Stimulated activated CD8-positive, alpha-beta memory T cell treated with anti-CD3 and anti-CD28 coated beads, Interleukin-2, amount 100 ng/mL, for 48 hours (primary cell): ENCODE measurements around the gene UCHL3.

Experiments
- DNase-seq, 2 donors: peaks; one replicate each; pipeline ENCODE4 v3.0.0-alpha.2; 2020; ENCODE audit warnings: low read depth in 2 of 2

The UCHL3 gene

GRCh38 chr13:75547917-75548316 is 1.7 kb upstream of the UCHL3 start:
- no peak for DNase-seq

GRCh38 chr13:75550159-75550567 is 572 bp downstream of the UCHL3 start:
- peak in 1 of 2 donors; percentile 16 for DNase-seq

DNA sequence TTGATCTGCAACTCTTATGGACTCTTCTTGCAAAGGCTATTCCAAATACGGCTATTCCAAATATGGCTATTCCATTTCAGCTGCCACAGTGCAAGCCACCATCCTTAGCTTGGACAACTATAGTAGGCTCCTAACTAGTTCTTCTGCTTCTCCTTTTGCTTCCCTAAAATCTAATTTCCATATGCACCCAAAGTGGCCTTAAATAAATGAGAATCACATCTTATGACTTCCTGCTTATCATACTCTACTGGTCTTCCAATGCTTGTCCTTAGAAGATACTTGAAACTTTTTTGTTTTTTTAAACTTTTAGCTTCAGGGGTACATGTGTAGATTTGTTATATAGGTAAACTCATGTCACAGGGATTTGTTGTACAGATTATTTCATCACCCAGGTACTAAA is 4.9 kb downstream of the UCHL3 start:
- DNase-seq = no peak

DNA sequence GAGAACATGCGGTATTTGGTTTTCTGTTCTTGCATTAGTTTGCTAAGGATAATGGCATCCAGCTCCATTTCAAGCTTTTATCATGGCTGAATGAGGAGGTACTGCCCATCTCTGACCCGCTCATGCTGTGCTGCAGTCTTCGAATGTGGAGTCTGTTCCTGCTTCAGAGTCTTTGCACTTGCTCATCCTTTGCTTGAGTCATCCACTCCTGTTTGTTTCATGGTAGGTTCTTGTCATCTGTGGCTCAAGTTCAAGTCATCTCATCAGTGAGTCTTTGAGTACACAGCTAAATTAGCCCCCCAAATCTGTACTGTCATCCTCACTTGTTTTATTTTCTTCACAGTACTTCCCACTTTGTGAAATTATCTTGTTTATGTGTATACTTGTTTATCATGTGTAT is 5.4 kb downstream of the UCHL3 start:
- DNase-seq = no peak

DNA sequence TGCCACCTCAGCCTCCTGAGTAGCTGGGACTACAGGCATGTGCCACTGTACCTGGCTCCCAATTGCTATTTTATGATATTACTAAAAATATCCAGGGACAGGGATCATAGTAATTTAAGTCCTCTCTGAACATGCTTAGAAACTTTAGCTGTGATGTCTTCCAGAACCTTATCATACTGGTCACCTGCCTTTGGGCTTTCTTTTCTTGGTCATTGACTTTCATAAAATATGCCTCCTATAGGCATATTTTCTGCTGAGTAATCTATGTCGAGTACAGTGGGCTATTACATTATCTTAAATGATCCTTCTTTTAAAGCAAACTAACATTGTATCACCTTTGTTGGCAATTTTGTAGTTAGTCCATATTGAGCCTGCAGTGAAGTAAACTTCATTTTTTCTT is 6.2 kb downstream of the UCHL3 start:
- DNase-seq = no peak

DNA sequence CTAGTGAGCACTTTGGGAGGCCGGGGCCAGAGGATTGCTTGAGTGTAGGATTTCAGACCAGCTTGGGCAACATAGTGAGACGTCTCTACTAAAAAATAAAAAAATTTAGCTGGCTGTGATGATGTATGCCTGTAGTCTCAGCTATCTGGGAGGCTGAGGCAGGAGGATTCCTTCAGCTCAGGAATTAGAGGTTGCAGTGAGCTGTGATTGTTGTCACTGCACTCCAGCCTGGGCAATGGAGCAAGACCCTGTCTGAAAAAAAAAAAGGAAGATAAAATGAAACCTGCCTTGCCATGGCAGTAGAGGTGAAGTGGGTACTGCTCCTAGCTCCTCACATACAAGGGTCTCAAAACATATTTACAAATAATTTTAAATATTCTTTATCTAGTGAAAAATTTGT is 7.4 kb downstream of the UCHL3 start:
- DNase-seq = no peak

DNA sequence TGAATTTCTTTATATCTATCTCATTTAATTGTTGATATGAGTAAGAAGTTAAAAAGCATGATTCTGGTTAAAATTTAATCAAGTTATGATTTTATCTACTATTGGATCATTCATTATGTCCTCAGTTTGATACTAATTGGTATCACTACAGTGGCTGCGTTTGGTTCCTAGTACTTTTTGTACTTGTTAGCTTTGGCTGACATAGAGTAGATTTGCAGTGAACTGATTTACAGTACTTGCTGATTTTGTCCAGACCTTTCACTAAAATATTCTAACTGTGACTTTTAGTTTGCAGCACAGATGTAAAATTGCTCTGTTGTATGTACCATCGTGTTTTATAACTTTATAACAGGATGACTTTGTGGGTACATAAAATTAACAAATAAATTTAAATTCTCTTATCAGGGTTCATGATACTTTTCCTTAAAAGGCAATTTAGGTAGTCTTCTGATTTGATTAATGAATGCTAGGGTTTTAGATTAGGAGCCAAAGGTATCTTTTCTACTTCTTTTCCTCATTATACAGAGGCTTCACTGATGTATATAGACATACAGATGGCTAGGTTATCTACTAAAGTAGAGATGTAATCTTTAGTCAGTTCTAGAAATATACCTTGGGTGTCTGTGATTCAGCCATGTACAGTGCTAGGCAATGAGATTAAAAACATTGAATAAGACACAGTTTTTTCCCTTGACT is 8.7 kb downstream of the UCHL3 start:
- no peak for DNase-seq

DNA sequence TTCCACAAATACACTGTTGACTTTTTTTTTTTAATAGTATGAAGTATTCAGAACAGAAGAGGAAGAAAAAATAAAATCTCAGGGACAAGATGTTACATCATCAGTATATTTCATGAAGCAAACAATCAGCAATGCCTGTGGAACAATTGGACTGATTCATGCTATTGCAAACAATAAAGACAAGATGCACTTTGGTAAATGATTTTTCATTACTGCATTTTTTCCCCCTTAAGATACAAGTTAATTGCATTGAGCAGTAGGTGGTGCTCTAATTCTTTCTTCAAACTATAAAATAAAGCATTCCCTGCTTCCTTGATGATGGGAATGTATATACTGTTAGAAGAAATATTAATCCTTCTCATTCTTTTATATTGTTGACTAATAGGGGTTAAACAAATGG is 17.1 kb downstream of the UCHL3 start:
- DNase-seq = no peak

DNA sequence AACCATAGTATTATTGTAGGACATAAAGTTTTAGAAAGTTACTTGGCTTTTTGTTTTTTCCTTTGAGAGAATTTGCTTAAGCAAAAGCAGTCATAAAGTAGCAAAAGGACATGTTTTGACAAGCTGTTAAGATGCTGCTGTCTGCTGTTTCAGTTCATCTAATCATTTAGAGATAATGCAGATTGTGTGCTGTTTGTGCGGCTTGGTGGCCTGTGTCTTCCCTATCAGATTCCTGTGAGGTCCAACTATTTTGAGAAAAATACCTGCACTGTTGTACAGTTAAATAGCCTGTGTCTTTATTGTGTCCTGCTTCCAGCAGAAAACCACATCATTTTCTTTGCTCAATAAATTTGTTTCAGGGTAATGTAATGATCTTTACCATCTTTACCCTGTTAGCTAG is 20.0 kb downstream of the UCHL3 start:
- no peak for DNase-seq

- no peak for DNase-seq
Measured at GRCh38 chr13:75579529-75579928, 29.9 kb downstream of the UCHL3 start.

- DNase-seq = no peak
Measured at GRCh38 chr13:75581874-75582640, 32.5 kb downstream of the UCHL3 start.

- no peak for DNase-seq
Measured at GRCh38 chr13:75583091-75583490, 33.5 kb downstream of the UCHL3 start.

- no peak for DNase-seq
Measured at GRCh38 chr13:75585153-75585552, 35.6 kb downstream of the UCHL3 start.

DNA sequence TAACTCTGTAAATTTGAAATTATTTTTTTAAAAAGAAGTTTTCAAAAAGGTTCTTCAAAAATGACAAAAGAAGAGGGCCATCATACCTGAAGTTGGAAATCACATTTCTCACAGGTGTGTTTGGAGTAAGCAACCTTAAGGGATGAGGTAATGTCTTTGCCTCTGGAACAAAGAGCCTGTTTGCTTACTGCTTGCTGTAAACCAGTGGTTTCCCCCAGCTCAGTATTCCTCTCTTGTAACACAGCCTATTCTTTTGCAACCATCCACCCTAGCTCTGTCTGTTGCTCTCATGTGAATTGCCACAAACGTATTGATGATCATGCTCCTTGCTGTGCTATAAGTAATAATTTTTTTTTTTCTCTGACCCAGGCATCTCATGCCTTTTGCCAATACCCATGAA is 38.1 kb downstream of the UCHL3 start:
- no peak for DNase-seq

DNA sequence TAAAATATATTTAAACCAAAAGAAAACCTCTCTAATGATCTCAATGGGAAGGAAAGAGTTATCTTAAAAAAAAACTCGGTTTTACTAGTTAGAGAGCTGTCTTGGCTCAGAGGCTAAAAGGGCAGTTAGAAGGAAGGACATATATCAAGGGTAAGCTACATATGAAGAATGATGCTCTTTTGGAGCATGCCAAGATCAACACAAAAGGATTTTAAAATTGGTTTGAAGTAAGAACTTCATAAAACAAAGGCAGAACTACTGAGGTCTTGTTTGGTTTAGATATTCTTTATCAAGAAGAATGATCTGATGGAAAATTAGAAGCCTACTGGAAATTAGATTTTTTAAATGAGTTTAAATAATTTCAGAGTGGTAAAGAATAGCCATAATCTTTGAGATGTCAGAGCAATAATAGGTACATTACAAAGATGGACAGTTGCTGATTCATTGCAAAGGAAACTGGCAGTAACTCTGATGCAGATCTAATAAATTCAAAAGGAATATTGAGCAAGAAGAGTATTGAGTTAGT is 47.1 kb downstream of the UCHL3 start:
- no peak for DNase-seq

GRCh38 chr13:75600371-75600770 is 50.8 kb downstream of the UCHL3 start:
- DNase-seq = no peak

DNA sequence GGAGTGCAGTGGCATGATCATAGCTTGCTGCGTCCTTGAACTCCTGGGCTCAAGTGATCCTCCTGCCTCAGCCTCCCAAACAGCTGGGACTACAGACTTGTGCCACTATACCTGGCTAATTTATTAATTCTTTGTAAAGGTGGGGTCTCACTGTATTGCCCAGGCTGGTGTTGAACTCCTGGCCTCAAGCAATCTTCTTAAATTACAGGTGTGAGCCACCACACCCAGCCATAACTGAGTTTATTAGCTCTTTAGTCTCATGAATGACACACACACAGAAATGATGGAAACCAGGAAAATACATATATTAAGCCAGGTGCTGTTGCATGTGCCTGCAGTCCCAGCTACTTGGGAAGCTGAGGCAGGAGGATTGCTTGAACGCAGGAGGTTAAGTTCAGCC is 53.4 kb downstream of the UCHL3 start:
- no peak for DNase-seq

GRCh38 chr13:75607447-75607846 is 57.9 kb downstream of the UCHL3 start:
- DNase-seq = no peak

DNA sequence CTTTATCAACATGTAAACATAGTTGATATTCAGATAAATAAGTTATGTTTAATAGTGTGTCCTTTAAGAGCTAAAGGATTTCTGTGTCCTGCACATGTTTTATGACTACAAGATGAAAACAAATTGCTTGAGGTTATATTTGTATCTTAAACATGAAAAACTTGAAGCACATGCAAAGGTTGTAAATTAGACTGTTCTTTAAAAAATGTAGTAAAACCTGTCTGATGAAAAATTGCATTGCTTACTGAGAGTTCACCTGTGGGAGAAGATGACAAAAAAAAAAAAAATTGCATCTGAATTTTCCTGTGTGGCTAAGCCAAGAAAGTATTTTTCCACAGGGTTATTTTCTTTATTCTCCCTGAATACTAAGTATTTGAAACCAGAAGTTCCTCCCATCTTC is 60.9 kb downstream of the UCHL3 start:
- no peak for DNase-seq

GRCh38 chr13:75612354-75612753 is 62.8 kb downstream of the UCHL3 start:
- DNase-seq = no peak

DNA sequence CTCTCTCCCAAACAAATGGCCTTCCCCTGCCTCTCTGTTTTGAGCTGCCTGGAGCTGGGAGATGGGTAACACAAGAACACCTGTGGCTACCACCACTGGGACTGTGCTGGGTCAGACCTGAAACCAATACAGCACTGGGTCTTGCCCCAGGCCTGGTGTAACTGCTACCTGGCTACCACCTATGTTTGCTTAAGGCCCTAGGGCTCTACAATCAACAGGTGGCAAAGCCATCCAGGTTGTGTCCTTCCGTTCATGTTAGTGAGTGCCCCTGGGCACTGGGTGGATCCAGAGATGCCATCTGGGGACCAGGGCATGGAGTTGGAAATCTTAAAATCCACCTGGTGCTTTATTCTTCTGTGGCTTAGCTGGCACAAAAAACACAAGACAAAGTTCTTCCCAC is 67.6 kb downstream of the UCHL3 start:
- no peak for DNase-seq

DNA sequence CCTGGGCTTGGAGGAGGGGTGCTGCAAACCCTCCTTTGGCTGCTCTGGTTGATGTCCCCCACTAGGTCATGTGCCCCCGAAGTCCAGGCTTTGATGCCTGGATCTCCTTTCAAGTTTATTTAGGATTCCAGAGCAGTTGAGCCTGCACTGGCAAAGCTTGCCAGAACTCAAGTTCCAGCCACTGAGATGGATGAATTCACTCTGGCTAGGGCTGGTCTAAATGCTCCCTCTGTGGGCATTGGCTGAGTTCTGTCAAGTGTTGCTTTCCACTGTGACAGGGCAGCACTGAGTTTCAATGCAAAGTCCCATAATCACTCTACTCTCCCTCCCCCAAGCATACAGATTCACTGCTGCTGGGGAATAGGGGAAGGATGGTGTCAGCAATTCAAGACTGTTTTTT is 68.7 kb downstream of the UCHL3 start:
- no peak for DNase-seq

- no peak for DNase-seq
Measured at GRCh38 chr13:75620020-75620419, 70.4 kb downstream of the UCHL3 start.
